Neural crest cell (in vitro differentiated cells): Measurements from ENCODE around the gene PCDH9. TPM values are rescaled to one million over a fixed set of nuclear protein-coding genes. Genes with fewer than 3 reads are reported as not detected.
A peak's percentile ranks its signal among the peaks of the same experiment; 100 is the strongest.
"Not testable (repeated sequence)": the region's sequence is repeated elsewhere in the genome, so short reads cannot be mapped to it uniquely, and the experiment has no call there.

Source experiments
- DNase-seq: peaks from one replicate; pipeline ENCODE4 v3.0.0; 2021; ENCODE audit warnings: low read depth, mixed read lengths, low spot score
- H3K27ac Mint-ChIP-seq: one replicate; pipeline ENCODE4 v1.8.0; 2021; ENCODE audit warnings: mild to moderate bottlenecking, mixed read lengths; ENCODE audit not compliant: unreplicated experiment
- H3K27me3 Mint-ChIP-seq: 2 replicates; pipeline ENCODE4 v1.8.0; 2021; ENCODE audit warnings: low read depth, mild to moderate bottlenecking, mixed read lengths
- H3K36me3 Mint-ChIP-seq: 2 replicates; pipeline ENCODE4 v1.8.0; 2021; ENCODE audit warnings: low read depth, mild to moderate bottlenecking, mixed read lengths
- H3K4me1 Mint-ChIP-seq: 2 replicates; pipeline ENCODE4 v1.8.0; 2021; ENCODE audit warnings: mixed read lengths
- H3K4me3 Mint-ChIP-seq: one replicate; pipeline ENCODE4 v1.8.0; 2021; ENCODE audit warnings: mild to moderate bottlenecking, mixed read lengths
- H3K9me3 Mint-ChIP-seq: 2 replicates; pipeline ENCODE4 v1.8.0; 2021; ENCODE audit warnings: mixed read lengths
- CTCF ChIP-seq: fragments of 200-600 bp; sonication (generic); conservative IDR thresholded peaks from 2 replicates; pipeline ENCODE4 v1.5.0; 2021; ENCODE audit warnings: antibody characterized with exemption, mild to moderate bottlenecking
- total RNA-seq: library from RNA; stranded (reverse); gene quantifications from 2 replicates; pipeline ENCODE4 v1.2.1, GENCODE V29; 2021

The PCDH9 gene
- total RNA-seq, 1 donor from 2014 or later: 6.3 TPM

- peaks cover 12% of the 10 kb centered on the region for H3K9me3 Mint-ChIP-seq
- DNase-seq: no peak
- no peak overlapping the region for H3K4me3 Mint-ChIP-seq
- no peak for TF ChIP-seq CTCF
- peaks cover 10% of the 10 kb centered on the region for H3K4me1 Mint-ChIP-seq
- peaks cover 8% of the 10 kb centered on the region for H3K36me3 Mint-ChIP-seq
- H3K27me3 Mint-ChIP-seq: no peaks in the 10 kb centered on the region
- no peak overlapping the region for H3K27ac Mint-ChIP-seq
These were observed 123.6 kb downstream of the PCDH9 start for GRCh38 chr13:67106502-67107057.

- no peak for DNase-seq
- TF ChIP-seq CTCF: no peak
- Mint-ChIP-seq H3K36me3 (peaks cover 3% of the 10 kb centered on the region), H3K4me3 (no peak overlapping the region), H3K4me1 (peaks cover 15% of the 10 kb centered on the region), H3K27ac (peak overlapping the region; percentile 40), H3K27me3 (no peaks in the 10 kb centered on the region), H3K9me3 (peaks cover 6% of the 10 kb centered on the region)
These were observed 128.2 kb downstream of the PCDH9 start for GRCh38 chr13:67101730-67102467.

- no peak overlapping the region for H3K4me3 Mint-ChIP-seq
- H3K9me3 Mint-ChIP-seq: peaks cover 3% of the 10 kb centered on the region
- no peaks in the 10 kb centered on the region for H3K36me3 Mint-ChIP-seq
- TF ChIP-seq CTCF: no peak
- no peaks in the 10 kb centered on the region for H3K27me3 Mint-ChIP-seq
- H3K4me1 Mint-ChIP-seq: peaks cover 15% of the 10 kb centered on the region
- no peak overlapping the region for H3K27ac Mint-ChIP-seq
- no peak for DNase-seq
These were observed 129.4 kb downstream of the PCDH9 start for GRCh38 chr13:67100730-67101129.

GRCh38 chr13:67099494-67099893, 130.6 kb downstream of the PCDH9 start:
- H3K4me3 Mint-ChIP-seq: no peak overlapping the region
- H3K27ac Mint-ChIP-seq: no peak overlapping the region
- TF ChIP-seq CTCF: no peak
- H3K9me3 Mint-ChIP-seq: no peaks in the 10 kb centered on the region
- no peaks in the 10 kb centered on the region for H3K27me3 Mint-ChIP-seq
- peaks cover 15% of the 10 kb centered on the region for H3K4me1 Mint-ChIP-seq
- DNase-seq: no peak
- no peaks in the 10 kb centered on the region for H3K36me3 Mint-ChIP-seq

- no peak for TF ChIP-seq CTCF
- peaks cover 2% of the 10 kb centered on the region for H3K9me3 Mint-ChIP-seq
- H3K36me3 Mint-ChIP-seq: no peaks in the 10 kb centered on the region
- H3K27me3 Mint-ChIP-seq: no peaks in the 10 kb centered on the region
- no peak overlapping the region for H3K4me3 Mint-ChIP-seq
- H3K27ac Mint-ChIP-seq: no peak overlapping the region
- no peak for DNase-seq
- peaks cover 15% of the 10 kb centered on the region for H3K4me1 Mint-ChIP-seq
These were observed 132.2 kb downstream of the PCDH9 start for GRCh38 chr13:67097892-67098452.

- not testable (repeated sequence) for H3K4me1 Mint-ChIP-seq, H3K27me3 Mint-ChIP-seq, H3K36me3 Mint-ChIP-seq, H3K9me3 Mint-ChIP-seq, DNase-seq, H3K4me3 Mint-ChIP-seq, H3K27ac Mint-ChIP-seq
These were observed 133.2 kb downstream of the PCDH9 start for GRCh38 chr13:67096893-67097292.
